Psoas muscle (tissue), 8 donors: ENCODE data around the gene LPP. TPM values are rescaled to one million over a fixed set of nuclear protein-coding genes. Genes with fewer than 3 reads are reported as not detected.

ENCODE experiments used
- ATAC-seq, 4 donors: fragments of 200-7000 bp; cut with Tn5 transposase; one replicate each; pipeline ENCODE4 v1.9.1; 2020; ENCODE audit warnings: moderate library complexity in 3 of 4, mild to moderate bottlenecking in 2 of 4
- DNase-seq, 2 donors: peaks; one replicate each; pipeline ENCODE4 v3.0.0-alpha.2; 2020
- H3K27ac ChIP-seq: fragments of 200-600 bp; one replicate; pipeline ENCODE4 v1.8.0; 2022
- H3K27me3 ChIP-seq, 3 donors: fragments of 200-600 bp in 1 of 3; one replicate each; pipeline versions ENCODE4 v1.6.1 to v1.8.0; 2013 to 2022; ENCODE audit warnings: low read length in 2 of 3, mild to moderate bottlenecking in 2 of 3, moderate library complexity in 1 of 3; ENCODE audit not compliant: insufficient read depth in 3 of 3
- H3K36me3 ChIP-seq, 2 donors: fragments of 200-600 bp in 1 of 2; one replicate each; pipeline versions ENCODE4 v1.6.1 to v1.8.0; 2013 to 2022; ENCODE audit warnings: low read depth in 1 of 2, mild to moderate bottlenecking in 1 of 2, moderate library complexity in 1 of 2; ENCODE audit not compliant: insufficient read depth in 1 of 2
- H3K4me1 ChIP-seq: fragments of 200-600 bp; one replicate; pipeline ENCODE4 v1.8.0; 2022
- H3K4me3 ChIP-seq: fragments of 200-600 bp; one replicate; pipeline ENCODE4 v1.8.0; 2022; ENCODE audit warnings: mild to moderate bottlenecking
- H3K9me3 ChIP-seq: fragments of 200-600 bp; one replicate; pipeline ENCODE4 v1.8.0; 2022
- WGBS, 3 donors: extraction: QIAGEN DNeasy Blood & Tissue Kit; methylation state at CpG; one replicate each; pipeline versions ENCODE4 v1.1.6 to v1.1.7; 2013; 5-methylcytosine and 5-hydroxymethylcytosine counted together
- intact Hi-C, 2 donors: fragments of 100-400 bp; cut with DNase I; formaldehyde crosslinking; loops; one replicate each; pipeline versions ENCODE4 v1.11.0 to v1.14.2; 2022
- polyA plus RNA-seq, 3 donors: library from polyadenylated mRNA; stranded (reverse); fragments of 200-250 nt; gene quantifications; one replicate each; pipeline ENCODE4 v1.2.3, GENCODE V29; 2013
- total RNA-seq, 4 donors: library from RNA; stranded (reverse); fragmentation: NEBNext Ultra II Directional in 2 of 4; extraction: Animal tissue kit (Norgen Biotek cat#: 25700) in 2 of 4; gene quantifications; one replicate each; pipeline versions ENCODE4 v1.2.1 to v1.2.4, GENCODE V29; 2021 to 2023
- TF ChIP-seq, protein P1 (sequence below): fragments of 200-600 bp; IDR thresholded peaks from one replicate; pipeline ENCODE4 v1.8.0; 2022; ENCODE audit warnings: antibody characterized with exemption
- donor health status: healthy with polysubstance abuse.
- donor health status: DM: no; HTN: no; CAD: no; lungs with moderate emphysema.
- donor health status: Bipolar disorder and iron deficiency.
- donor health status: healthy.
- donor health status: DM: yes; HTN: yes; CAD: no.
- donor health status: DM: no; HTN: no; CAD: no.
- donor health status: DM: no; HTN: no; CAD: no.
- donor health status: DM: yes; HTN: yes; CAD: no.

The LPP gene
- total and polyA plus RNA-seq, 7 donors, result 2.6 to 80.3 (median 42.8) TPM

DNA sequence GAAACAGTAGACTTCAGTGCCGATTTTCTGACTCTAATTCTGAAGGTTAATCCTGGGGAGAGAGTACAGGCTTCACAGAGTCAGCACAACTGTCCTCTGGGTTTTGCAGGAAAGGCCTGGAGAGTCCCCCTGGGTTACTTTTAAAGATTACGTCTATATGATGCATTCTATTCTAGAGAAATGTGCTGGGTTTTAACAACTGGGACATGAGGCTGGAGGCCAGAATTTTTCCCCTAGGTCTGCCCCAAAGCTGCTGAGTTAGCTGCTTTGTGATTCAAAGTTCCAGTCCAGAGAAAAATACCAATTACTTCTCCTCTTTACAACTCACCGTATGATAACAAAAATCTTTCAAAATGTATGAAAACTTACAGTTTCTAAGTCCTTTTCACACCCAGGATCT is 777.1 kb downstream of the LPP start:
- Histone ChIP-seq H3K4me1 (no peaks in the 10 kb centered on the region), H3K27ac (no peak overlapping the region), H3K27me3 (no peaks in the 10 kb centered on the region), H3K9me3 (no peaks in the 10 kb centered on the region), H3K36me3 (no peaks in the 10 kb centered on the region), H3K4me3 (no peak overlapping the region)
- 42 to 50% (median 44%) methylated on average over 3 of the region's 3 CpGs for WGBS, 3 donors
- DNase-seq (no peak), ATAC-seq (no peak)
- intact Hi-C loops, result no loop called here
- TF ChIP-seq, protein P1, sequence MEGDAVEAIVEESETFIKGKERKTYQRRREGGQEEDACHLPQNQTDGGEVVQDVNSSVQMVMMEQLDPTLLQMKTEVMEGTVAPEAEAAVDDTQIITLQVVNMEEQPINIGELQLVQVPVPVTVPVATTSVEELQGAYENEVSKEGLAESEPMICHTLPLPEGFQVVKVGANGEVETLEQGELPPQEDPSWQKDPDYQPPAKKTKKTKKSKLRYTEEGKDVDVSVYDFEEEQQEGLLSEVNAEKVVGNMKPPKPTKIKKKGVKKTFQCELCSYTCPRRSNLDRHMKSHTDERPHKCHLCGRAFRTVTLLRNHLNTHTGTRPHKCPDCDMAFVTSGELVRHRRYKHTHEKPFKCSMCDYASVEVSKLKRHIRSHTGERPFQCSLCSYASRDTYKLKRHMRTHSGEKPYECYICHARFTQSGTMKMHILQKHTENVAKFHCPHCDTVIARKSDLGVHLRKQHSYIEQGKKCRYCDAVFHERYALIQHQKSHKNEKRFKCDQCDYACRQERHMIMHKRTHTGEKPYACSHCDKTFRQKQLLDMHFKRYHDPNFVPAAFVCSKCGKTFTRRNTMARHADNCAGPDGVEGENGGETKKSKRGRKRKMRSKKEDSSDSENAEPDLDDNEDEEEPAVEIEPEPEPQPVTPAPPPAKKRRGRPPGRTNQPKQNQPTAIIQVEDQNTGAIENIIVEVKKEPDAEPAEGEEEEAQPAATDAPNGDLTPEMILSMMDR, result no peak

- no peak for DNase-seq
- Histone ChIP-seq H3K27me3 (no peaks in the 10 kb centered on the region), H3K27ac (no peak overlapping the region), H3K9me3 (no peaks in the 10 kb centered on the region), H3K4me3 (no peak overlapping the region), H3K4me1 (no peaks in the 10 kb centered on the region), H3K36me3 (no peaks in the 10 kb centered on the region)
- peak in 1 of 4 donors; percentile 32 for ATAC-seq
- TF ChIP-seq, protein P1, result no peak
- WGBS, 3 donors, result 73 to 88% (median 79%) methylated on average over 3 of the region's 3 CpGs
- intact Hi-C loops, result no loop called here
Measured at GRCh38 chr3:188931531-188931930, 777.6 kb downstream of the LPP start.

- H3K4me3 ChIP-seq, result no peak overlapping the region
- no peak for DNase-seq
- 88 to 96% (median 95%) methylated on average over 5 of the region's 5 CpGs for WGBS, 3 donors
- TF ChIP-seq, protein P1, result no peak
- peaks cover 10% of the 10 kb centered on the region for H3K4me1 ChIP-seq
- no peaks in the 10 kb centered on the region for H3K36me3 ChIP-seq
- no peak overlapping the region for H3K27ac ChIP-seq
- no peaks in the 10 kb centered on the region for H3K9me3 ChIP-seq
- ATAC-seq, result no peak
- intact Hi-C loops, result no loop called here
- no peaks in the 10 kb centered on the region for H3K27me3 ChIP-seq
Measured at GRCh38 chr3:188934989-188935388, 781.0 kb downstream of the LPP start.

GRCh38 chr3:188936597-188937107 is 782.7 kb downstream of the LPP start:
- intact Hi-C loops, result no loop called here
- 95 to 98% (median 97%) methylated on average over 3 of the region's 3 CpGs for whole genome bisulfite sequencing, 3 donors
- H3K4me1 ChIP-seq, result peaks cover 11% of the 10 kb centered on the region
- H3K4me3 ChIP-seq, result no peak overlapping the region
- H3K27ac ChIP-seq, result no peak overlapping the region
- H3K27me3 ChIP-seq, result no peaks in the 10 kb centered on the region
- H3K36me3 ChIP-seq, result no peaks in the 10 kb centered on the region
- ATAC-seq (no peak), DNase-seq (no peak)
- TF ChIP-seq, protein P1, result no peak
- H3K9me3 ChIP-seq, result no peaks in the 10 kb centered on the region

GRCh38 chr3:188937389-188937788 is 783.4 kb downstream of the LPP start:
- 58 to 67% (median 60%) methylated on average over 7 of the region's 7 CpGs for WGBS, 3 donors
- Histone ChIP-seq H3K27ac (no peak overlapping the region), H3K4me1 (peaks cover 11% of the 10 kb centered on the region), H3K36me3 (no peaks in the 10 kb centered on the region), H3K27me3 (no peaks in the 10 kb centered on the region), H3K9me3 (no peaks in the 10 kb centered on the region), H3K4me3 (no peak overlapping the region)
- DNase-seq (no peak), ATAC-seq (no peak)
- TF ChIP-seq, protein P1, result no peak
- intact Hi-C loops, result no loop called here
